HT1080 (cell line): Measurements from ENCODE around the gene TMX1. TPM values are rescaled to one million over a fixed set of nuclear protein-coding genes. Genes with fewer than 3 reads are reported as not detected.

Experiments used
- DNase-seq: peaks from one replicate; pipeline ENCODE4 v3.0.0-alpha.2; 2015; ENCODE audit warnings: low read depth
- total RNA-seq: library from RNA; depleted of rRNA; stranded (reverse); fragments of >200 nt; shearing (Covaris generic); gene quantifications from 2 replicates; pipeline ENCODE4 v1.2.3, GENCODE V29; 2014

Gene TMX1
- total RNA-seq, 1 experiment from 2014 or later = 62.8 TPM

GRCh38 chr14:51242545-51243490 is 2.8 kb downstream of the TMX1 start:
- DNase-seq = peak; percentile 16

- DNase-seq = no peak
Observed at GRCh38 chr14:51244591-51244990, 4.5 kb downstream of the TMX1 start.

- no peak for DNase-seq
Observed at GRCh38 chr14:51246032-51246431, 6.0 kb downstream of the TMX1 start.

- no peak for DNase-seq
Observed at GRCh38 chr14:51248016-51248987, 8.3 kb downstream of the TMX1 start.

- DNase-seq = no peak
Observed at GRCh38 chr14:51251486-51251885, 11.4 kb downstream of the TMX1 start.

GRCh38 chr14:51253880-51254279 is 13.8 kb downstream of the TMX1 start:
- DNase-seq = no peak

- DNase-seq = no peak
Observed at GRCh38 chr14:51258280-51258679, 18.2 kb downstream of the TMX1 start.

- DNase-seq = no peak
Observed at GRCh38 chr14:51258788-51259187, 18.7 kb downstream of the TMX1 start.

- no peak for DNase-seq
Observed at GRCh38 chr14:51260225-51260624, 20.2 kb downstream of the TMX1 start.

GRCh38 chr14:51261151-51261550 is 21.1 kb downstream of the TMX1 start:
- DNase-seq = no peak

- DNase-seq = no peak
Observed at GRCh38 chr14:51262868-51263267, 22.8 kb downstream of the TMX1 start.

- DNase-seq = no peak
Observed at GRCh38 chr14:51269634-51270033, 29.6 kb downstream of the TMX1 start.

GRCh38 chr14:51276605-51277004 is 36.6 kb downstream of the TMX1 start:
- no peak for DNase-seq

- no peak for DNase-seq
Observed at GRCh38 chr14:51277753-51278415, 37.8 kb downstream of the TMX1 start.

GRCh38 chr14:51282517-51282916 is 42.5 kb downstream of the TMX1 start:
- DNase-seq = no peak

- DNase-seq = peak; percentile 87
Observed at GRCh38 chr14:51283402-51284085, 43.5 kb downstream of the TMX1 start.

- DNase-seq = no peak
Observed at GRCh38 chr14:51284241-51284640, 44.2 kb downstream of the TMX1 start.

GRCh38 chr14:51285120-51285519 is 45.1 kb downstream of the TMX1 start:
- DNase-seq = no peak

GRCh38 chr14:51289169-51289568 is 49.1 kb downstream of the TMX1 start:
- DNase-seq = no peak

- DNase-seq = no peak
Observed at GRCh38 chr14:51290132-51290531, 50.1 kb downstream of the TMX1 start.

GRCh38 chr14:51291016-51291415 is 51.0 kb downstream of the TMX1 start:
- DNase-seq = no peak
